Measurements from ENCODE around the gene CXCR5. TPM values are rescaled to one million over a fixed set of nuclear protein-coding genes. Genes with fewer than 3 reads are reported as not detected.

Gene CXCR5
- total RNA-seq, 1 donor from 2014 or later: under 0.01 TPM

DNA sequence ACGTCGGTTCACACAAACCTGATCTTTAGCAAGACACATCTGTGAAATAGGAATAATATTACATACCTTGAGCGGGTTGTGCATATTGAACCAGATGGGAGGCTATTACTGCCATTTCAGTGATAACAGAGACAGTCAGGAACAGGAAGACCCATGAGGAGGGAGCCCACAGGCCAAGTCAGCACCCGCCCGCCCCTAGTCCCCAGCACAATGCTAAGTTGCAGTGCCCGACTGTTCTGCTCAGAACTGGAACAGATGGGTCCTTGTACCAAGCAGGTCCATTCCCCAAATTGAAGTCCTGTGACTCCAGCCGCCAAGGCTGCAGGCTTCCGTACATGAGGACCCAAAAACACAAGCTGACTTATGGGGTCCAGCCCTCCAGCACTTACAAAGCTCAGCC is 9.3 kb downstream of the CXCR5 start:
- DNase-seq (ENCODE audit: low read depth): no peak
- Histone ChIP-seq H3K27me3 (ENCODE audit: control insufficient read depth, insufficient read depth, low read length) (no peaks in the 10 kb centered on the region), H3K36me3 (ENCODE audit: control insufficient read depth, insufficient read depth, low read length) (no peaks in the 10 kb centered on the region), H3K4me3 (ENCODE audit: low read depth, low read length) (no peak overlapping the region)
- TF ChIP-seq, protein P1, sequence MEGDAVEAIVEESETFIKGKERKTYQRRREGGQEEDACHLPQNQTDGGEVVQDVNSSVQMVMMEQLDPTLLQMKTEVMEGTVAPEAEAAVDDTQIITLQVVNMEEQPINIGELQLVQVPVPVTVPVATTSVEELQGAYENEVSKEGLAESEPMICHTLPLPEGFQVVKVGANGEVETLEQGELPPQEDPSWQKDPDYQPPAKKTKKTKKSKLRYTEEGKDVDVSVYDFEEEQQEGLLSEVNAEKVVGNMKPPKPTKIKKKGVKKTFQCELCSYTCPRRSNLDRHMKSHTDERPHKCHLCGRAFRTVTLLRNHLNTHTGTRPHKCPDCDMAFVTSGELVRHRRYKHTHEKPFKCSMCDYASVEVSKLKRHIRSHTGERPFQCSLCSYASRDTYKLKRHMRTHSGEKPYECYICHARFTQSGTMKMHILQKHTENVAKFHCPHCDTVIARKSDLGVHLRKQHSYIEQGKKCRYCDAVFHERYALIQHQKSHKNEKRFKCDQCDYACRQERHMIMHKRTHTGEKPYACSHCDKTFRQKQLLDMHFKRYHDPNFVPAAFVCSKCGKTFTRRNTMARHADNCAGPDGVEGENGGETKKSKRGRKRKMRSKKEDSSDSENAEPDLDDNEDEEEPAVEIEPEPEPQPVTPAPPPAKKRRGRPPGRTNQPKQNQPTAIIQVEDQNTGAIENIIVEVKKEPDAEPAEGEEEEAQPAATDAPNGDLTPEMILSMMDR (IDR thresholded peaks at IDR 0.05; ENCODE audit: insufficient read depth, low read length, poor library complexity, severe bottlenecking): no peak

DNA sequence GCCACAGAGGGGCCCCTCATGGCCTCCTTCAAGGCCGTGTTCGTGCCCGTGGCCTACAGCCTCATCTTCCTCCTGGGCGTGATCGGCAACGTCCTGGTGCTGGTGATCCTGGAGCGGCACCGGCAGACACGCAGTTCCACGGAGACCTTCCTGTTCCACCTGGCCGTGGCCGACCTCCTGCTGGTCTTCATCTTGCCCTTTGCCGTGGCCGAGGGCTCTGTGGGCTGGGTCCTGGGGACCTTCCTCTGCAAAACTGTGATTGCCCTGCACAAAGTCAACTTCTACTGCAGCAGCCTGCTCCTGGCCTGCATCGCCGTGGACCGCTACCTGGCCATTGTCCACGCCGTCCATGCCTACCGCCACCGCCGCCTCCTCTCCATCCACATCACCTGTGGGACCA is 10.0 kb downstream of the CXCR5 start:
- DNase-seq (ENCODE audit: low read depth): no peak
- Histone ChIP-seq H3K27me3 (ENCODE audit: control insufficient read depth, insufficient read depth, low read length) (no peaks in the 10 kb centered on the region), H3K4me3 (ENCODE audit: low read depth, low read length) (no peak overlapping the region), H3K36me3 (ENCODE audit: control insufficient read depth, insufficient read depth, low read length) (no peaks in the 10 kb centered on the region)
- TF ChIP-seq, protein P1 (IDR thresholded peaks at IDR 0.05; ENCODE audit: insufficient read depth, low read length, poor library complexity, severe bottlenecking): no peak

DNA sequence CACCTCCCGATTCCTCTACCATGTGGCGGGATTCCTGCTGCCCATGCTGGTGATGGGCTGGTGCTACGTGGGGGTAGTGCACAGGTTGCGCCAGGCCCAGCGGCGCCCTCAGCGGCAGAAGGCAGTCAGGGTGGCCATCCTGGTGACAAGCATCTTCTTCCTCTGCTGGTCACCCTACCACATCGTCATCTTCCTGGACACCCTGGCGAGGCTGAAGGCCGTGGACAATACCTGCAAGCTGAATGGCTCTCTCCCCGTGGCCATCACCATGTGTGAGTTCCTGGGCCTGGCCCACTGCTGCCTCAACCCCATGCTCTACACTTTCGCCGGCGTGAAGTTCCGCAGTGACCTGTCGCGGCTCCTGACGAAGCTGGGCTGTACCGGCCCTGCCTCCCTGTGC is 10.5 kb downstream of the CXCR5 start:
- no peak overlapping the region for H3K4me3 ChIP-seq (ENCODE audit: low read depth, low read length)
- H3K36me3 ChIP-seq (ENCODE audit: control insufficient read depth, insufficient read depth, low read length): no peaks in the 10 kb centered on the region
- DNase-seq (ENCODE audit: low read depth): no peak
- TF ChIP-seq, protein P1 (IDR thresholded peaks at IDR 0.05; ENCODE audit: insufficient read depth, low read length, poor library complexity, severe bottlenecking): no peak
- H3K27me3 ChIP-seq (ENCODE audit: control insufficient read depth, insufficient read depth, low read length): no peaks in the 10 kb centered on the region

DNA sequence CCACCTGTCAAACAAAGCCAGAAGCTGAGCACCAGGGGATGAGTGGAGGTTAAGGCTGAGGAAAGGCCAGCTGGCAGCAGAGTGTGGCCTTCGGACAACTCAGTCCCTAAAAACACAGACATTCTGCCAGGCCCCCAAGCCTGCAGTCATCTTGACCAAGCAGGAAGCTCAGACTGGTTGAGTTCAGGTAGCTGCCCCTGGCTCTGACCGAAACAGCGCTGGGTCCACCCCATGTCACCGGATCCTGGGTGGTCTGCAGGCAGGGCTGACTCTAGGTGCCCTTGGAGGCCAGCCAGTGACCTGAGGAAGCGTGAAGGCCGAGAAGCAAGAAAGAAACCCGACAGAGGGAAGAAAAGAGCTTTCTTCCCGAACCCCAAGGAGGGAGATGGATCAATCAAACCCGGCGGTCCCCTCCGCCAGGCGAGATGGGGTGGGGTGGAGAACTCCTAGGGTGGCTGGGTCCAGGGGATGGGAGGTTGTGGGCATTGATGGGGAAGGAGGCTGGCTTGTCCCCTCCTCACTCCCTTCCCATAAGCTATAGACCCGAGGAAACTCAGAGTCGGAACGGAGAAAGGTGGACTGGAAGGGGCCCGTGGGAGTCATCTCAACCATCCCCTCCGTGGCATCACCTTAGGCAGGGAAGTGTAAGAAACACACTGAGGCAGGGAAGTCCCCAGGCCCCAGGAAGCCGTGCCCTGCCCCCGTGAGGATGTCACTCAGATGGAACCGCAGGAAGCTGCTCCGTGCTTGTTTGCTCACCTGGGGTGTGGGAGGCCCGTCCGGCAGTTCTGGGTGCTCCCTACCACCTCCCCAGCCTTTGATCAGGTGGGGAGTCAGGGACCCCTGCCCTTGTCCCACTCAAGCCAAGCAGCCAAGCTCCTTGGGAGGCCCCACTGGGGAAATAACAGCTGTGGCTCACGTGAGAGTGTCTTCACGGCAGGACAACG is 11.7 kb downstream of the CXCR5 start:
- no peak overlapping the region for H3K4me3 ChIP-seq (ENCODE audit: low read depth, low read length)
- TF ChIP-seq, protein P1 (IDR thresholded peaks at IDR 0.05; ENCODE audit: insufficient read depth, low read length, poor library complexity, severe bottlenecking): no peak
- no peaks in the 10 kb centered on the region for H3K36me3 ChIP-seq (ENCODE audit: control insufficient read depth, insufficient read depth, low read length)
- no peaks in the 10 kb centered on the region for H3K27me3 ChIP-seq (ENCODE audit: control insufficient read depth, insufficient read depth, low read length)
- no peak for DNase-seq (ENCODE audit: low read depth)

DNA sequence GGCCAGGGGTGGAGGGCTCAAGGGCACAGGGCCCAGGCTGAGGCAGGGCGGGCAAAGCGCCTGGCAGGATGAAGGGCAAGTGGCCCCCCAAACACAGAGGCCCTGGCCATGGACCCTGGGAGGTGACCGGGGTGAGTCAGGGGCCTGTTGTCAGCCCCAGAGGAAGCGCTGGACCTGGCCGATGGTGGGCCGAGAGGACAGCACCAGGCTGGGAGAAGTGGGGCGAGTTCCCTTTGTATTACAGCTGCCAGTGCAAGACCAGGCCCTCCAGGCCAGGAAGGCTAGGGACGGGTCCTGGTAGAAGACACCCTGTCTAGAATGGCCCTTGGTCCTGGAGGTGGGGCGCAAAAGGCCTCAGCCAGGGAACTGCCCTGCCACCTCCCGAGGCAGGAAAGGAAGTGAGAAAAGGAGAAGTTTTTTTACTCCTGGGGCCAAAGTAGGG is 12.8 kb downstream of the CXCR5 start:
- no peak for DNase-seq (ENCODE audit: low read depth)
- Histone ChIP-seq H3K27me3 (ENCODE audit: control insufficient read depth, insufficient read depth, low read length) (no peaks in the 10 kb centered on the region), H3K4me3 (ENCODE audit: low read depth, low read length) (no peak overlapping the region), H3K36me3 (ENCODE audit: control insufficient read depth, insufficient read depth, low read length) (peaks cover 1% of the 10 kb centered on the region)
- TF ChIP-seq, protein P1 (IDR thresholded peaks at IDR 0.05; ENCODE audit: insufficient read depth, low read length, poor library complexity, severe bottlenecking): no peak

Measured in kidney epithelial cell (primary cell).